Stimulated activated CD8-positive, alpha-beta memory T cell treated with anti-CD3 and anti-CD28 coated beads, Interleukin-2, amount 100 ng/mL, for 1 hour (primary cell): ENCODE measurements around the gene RMND5A.

Experiments
- DNase-seq, 2 donors: peaks; one replicate each; pipeline ENCODE4 v3.0.0-alpha.2; 2020; ENCODE audit warnings: low read depth in 2 of 2

Gene RMND5A

GRCh38 chr2:86765310-86765695 lies 45.2 kb downstream of the RMND5A start:
- no peak for DNase-seq

DNA sequence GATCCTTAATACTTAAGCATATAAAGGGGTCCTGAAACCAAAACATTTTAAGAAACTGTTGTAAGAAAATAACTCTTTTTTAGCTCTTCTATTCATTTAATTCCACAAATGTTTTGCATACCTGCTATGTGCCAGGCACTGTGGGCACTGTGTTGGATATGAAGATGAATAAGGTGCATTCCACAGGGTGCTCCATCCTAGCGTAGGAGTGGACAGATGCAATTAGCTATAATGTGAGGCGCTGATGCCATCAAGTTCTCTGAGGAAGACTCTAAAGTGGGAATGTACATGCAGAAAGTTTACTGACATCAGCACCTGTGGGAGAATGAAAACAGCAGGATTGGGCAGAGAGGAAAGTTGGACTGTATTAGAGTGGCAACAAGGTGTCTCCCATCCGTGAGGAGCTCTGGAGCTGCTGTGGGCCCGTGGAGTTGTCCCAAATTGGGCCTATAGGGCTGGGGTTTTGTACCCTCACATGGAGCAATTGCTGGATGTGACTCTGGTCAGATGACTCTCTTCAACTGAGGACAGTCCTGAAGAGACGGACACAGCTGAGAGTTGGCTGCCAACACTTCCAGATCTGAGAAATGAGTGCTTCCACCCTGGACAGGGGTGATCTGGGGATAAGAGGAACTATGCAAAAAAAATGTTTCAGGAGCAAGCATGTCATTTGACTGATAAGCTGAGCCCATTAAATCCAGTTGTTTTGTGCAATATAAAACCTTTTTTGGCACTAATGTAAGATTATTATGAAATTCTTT lies 48.3 kb downstream of the RMND5A start:
- no peak for DNase-seq

DNA sequence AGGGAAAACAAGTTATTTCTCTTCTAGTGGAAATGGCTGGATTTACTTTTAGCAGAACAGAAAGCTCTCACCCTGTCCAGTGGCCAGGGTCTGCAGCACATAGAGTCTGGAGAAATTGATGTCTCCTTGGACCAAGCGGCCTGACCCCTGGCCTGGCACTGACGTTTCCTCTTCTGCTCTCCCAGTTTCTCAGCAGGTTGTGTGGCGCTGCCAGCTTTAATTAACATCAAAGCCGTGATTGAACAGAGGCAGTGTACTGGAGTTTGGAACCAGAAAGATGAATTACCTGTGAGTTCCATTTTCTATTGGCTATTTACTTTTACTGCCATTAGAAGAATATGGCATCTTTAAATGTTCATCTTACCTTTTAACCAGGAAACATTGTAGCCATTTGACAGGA lies 49.7 kb downstream of the RMND5A start:
- no peak for DNase-seq

GRCh38 chr2:86770816-86771301 lies 50.8 kb downstream of the RMND5A start:
- DNase-seq: no peak

- DNase-seq: no peak
These were observed 52.5 kb downstream of the RMND5A start for GRCh38 chr2:86772611-86773010.

DNA sequence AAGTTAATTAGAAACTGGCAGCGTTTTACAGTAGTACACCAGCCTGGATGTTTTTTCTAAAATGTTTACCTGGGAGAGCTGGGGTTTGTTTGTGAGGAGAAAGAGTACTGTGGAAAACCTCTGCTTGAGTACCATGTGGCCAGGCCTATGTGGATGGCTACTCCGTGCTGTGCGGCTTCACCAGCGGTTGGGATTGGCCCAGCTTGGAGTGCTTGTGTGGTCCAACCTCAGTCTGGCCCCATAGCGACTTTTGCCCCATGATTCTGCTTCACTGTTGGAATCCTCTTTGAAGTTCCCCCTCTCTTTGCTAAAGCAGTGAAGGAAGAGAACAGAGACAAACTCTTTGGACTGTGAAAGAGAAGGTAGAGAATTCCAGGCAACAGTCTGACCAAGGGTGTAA lies 54.8 kb downstream of the RMND5A start:
- DNase-seq: no peak

DNA sequence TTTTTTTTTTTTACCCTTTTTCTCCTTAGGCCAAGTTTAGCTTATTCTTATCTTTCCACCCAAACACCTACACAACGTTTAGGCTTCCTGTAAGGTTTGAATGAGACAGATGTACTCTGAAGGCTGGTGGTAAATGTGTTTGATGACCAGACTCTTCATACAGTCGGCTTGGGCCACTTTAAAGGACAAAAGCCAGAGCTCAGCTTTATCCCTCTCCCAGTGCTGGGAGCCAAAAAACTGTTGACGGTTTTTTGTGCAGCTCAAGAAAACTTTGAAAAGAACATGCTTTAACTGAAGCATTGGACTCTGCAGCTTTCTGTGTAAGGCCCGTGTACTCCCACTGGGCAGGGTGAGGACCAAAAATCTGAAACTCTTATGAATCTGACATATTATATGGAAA lies 55.2 kb downstream of the RMND5A start:
- no peak for DNase-seq

GRCh38 chr2:86776532-86776931 lies 56.4 kb downstream of the RMND5A start:
- no peak for DNase-seq

GRCh38 chr2:86778957-86779356 lies 58.9 kb downstream of the RMND5A start:
- no peak for DNase-seq

DNA sequence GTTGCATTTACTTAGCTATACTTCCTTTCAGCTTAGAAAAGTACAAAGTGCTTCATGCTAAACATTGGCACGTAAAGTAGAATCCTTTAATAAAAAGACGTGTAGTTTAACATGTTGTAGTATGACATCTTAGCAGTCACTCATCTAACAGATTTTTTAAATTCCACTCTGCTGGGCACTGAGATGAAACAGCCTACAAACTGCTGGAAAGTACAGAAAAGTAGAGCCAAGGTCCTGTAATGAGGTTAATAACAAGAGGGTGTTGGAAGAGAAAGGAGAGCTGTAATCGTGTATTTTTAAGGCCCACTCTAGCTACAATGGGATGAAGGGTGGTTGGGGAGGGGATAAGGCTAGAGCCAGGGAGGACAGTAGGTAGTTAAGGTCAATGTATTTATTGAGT lies 59.9 kb downstream of the RMND5A start:
- DNase-seq: no peak

DNA sequence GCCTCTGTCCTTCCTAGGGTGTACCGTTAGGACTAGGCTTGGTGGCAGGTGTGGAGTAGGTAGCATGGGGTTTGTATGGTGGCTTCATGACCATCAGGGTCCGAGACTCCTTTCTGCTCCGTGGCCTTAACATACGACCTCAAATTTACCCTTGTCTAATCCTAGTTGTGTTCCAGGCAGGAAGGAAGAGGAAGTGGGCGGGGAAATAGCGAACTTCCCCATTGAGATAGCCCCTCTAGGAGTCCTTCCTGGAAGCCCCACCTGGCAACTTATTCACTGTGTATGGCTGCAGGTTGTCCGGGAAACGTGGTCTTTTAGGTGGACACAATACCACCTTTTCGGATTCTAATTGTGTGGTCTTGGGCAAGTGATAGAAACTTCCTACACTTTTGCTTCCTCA lies 61.3 kb downstream of the RMND5A start:
- DNase-seq: no peak

DNA sequence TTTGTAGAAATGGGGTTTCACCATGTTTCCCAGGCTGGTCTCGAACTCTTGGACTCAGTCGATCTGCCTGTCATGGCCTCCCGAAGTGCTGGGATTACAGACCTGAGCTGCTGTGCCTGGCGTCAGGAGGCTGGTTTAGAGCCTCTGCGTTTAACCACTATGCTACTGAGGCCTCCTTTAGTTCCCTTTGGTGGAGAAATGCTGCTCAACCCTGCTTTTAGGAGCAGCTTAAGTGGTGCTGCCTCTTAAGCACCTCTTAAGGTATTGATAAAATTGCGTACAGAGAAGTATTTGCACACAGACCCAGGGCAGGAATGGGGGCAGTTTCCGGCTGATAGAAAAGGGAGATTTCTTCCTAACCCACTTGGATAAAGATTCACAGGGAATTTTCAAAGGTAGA lies 62.7 kb downstream of the RMND5A start:
- DNase-seq: no peak

DNA sequence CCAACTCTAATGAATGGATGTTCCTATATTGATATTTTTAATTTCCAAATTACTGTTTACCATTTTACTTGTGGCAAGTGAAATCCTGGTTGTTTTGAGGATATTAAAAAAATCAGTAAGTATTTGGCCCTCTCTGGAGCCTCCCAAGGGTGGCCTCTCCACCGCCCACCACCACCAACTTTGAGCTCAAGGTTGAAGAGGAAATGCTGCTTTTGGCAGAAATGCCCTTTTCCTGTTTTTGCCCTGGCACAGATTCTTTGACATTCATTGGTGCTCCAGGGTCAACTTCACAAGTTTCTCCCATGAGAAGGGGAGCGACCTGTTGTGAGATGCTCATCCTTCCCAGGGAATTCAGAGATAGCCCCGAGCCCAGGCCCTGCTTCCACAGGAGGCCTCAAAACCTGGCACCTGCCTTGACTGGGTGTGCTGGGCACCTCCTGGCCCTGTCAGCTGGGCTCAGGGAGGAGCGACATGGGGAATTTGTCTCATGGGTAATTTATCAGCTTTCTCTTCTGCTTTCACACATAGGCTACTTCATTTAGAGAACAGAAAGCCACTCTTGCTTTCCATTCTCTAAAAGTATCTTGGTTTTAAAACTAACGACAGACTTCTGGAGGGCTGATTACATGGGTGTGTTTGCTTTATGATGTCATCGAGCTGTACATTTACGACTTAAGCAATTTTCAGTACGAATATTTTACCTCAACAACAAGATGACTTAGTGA lies 63.7 kb downstream of the RMND5A start:
- no peak for DNase-seq

- peak in 1 of 2 donors; percentile 70 for DNase-seq
These were observed 65.4 kb downstream of the RMND5A start for GRCh38 chr2:86785456-86785855.

DNA sequence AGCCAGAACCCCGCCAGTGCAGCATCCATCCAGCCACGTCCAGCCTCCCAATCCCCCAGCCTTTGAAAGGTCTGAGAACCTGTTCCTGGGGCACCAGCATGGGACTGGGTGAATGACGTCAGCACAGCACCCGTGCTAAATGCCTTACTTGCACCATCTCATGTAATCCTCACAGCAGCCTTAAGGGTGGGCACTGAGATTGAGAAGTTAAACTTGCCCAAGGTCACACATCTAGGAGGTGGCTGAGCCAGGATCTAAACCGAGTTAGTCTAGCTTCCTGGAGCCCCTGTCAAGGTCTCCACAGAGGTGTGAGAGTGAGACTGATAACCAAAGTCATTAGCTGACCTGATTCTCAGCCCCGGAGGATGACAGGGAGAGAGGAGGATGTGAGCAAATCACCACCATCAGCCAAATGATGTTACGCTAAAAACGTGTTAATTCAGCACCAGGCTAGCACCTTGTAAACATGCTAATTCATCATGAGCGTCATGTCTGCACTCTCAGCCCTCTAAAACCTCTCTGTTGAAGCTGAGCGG lies 66.0 kb downstream of the RMND5A start:
- DNase-seq: peak in 1 of 2 donors; percentile 32

GRCh38 chr2:86787736-86788135 lies 67.6 kb downstream of the RMND5A start:
- no peak for DNase-seq

- no peak for DNase-seq
These were observed 68.1 kb downstream of the RMND5A start for GRCh38 chr2:86788165-86788564.

- DNase-seq: no peak
These were observed 69.0 kb downstream of the RMND5A start for GRCh38 chr2:86788881-86789686.

DNA sequence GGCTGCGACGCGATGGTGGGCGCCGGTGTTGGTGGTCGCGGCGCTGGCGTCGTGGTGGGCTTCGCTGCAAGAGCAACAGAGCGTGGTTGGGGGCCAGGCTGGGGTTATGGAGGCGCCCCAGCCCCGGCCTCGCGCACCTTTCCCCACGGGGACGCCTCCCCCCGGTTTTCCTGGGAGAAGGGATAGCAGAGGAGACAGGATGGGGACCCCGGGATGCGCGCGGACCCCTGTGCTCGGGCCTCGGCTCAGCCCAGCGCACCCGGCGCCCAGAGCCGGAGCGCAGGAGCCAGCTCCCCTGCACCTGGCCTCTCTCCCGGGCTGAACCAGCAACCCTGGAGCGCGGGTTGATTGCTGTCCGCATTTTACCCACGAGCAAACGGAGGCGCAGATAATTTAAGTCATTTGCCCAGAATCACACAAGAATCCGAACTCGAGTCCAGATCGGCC lies 69.6 kb downstream of the RMND5A start:
- no peak for DNase-seq

DNA sequence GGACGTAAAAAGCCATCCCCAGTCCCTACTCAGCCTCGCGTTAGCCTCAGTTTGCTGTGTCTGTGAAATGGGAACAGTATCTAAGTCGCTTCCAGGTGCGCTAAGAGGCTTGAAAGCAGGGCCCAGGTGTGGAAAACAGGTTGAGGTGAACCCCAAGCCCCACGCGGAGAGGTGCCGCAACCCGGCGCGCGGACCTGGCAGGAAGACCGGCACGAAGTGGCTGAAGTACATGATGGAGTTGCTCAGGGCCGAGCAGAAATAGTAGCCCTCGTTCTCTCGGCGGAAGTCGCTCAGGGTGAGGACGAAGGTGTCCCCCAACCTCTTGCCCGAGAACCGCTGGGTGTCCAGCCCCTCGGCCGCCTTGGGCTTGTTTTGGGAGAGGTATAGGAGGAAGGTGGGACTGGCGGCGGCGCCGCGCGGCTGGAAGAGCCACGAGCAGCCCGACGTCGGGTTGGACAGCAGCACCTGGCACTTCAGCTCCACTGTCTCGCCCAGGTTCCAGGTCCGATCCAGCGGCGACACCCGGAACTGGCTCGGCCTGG lies 70.1 kb downstream of the RMND5A start:
- no peak for DNase-seq

- peak in 1 of 2 donors; percentile 60 for DNase-seq
These were observed 70.8 kb downstream of the RMND5A start, which contains the start of gene CD8A for GRCh38 chr2:86790676-86791572. CD8A (minus strand) TSS chr2:86790913; CDS start chr2:86790825, 88 bp downstream.
